GM21367 (cell line): ENCODE measurements around the gene BABAM2.

ENCODE experiments used
- ATAC-seq: cut with Tn5 transposase; IDR thresholded peaks from one replicate; pipeline ENCODE4 v1.9.1; 2021; ENCODE audit not compliant: unreplicated experiment

Gene BABAM2

DNA sequence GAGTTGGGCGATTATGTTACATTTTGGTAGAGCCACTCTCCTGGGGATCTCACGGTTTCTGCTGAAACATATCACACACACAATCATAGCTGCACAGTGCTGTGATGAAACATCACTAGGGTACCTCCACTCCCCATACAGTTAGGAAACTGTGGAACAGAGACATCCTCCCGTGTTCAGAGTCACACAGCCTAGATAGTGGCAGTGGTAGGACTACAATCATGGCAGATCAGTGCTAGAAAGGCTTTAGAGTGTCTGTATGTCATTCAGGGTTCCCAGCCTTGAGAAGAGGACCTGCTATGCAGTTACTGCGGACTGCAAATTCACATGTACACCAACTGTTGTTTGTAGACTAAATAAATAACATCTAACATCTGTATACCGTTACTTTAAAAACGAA, 291.8 kb downstream of the BABAM2 start:
- ATAC-seq: no peak

DNA sequence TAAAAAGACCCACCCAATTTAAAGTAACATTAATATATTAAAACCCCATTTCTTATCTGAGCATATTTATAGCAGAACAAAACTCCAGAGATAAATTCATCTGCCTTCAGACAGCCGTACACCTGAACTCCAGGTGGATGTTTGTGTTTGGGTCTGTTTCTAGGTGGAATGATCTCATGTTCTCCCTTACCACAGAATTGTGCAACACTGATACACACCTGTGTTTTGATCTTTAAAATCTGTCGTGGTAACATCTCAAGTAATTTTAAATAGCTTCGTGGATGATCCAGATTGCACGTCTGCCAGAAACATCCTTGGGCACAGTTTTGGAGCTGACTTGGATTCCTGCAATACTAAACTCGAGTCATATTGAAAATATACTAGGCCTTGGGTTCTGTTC, 294.6 kb downstream of the BABAM2 start:
- ATAC-seq: no peak

DNA sequence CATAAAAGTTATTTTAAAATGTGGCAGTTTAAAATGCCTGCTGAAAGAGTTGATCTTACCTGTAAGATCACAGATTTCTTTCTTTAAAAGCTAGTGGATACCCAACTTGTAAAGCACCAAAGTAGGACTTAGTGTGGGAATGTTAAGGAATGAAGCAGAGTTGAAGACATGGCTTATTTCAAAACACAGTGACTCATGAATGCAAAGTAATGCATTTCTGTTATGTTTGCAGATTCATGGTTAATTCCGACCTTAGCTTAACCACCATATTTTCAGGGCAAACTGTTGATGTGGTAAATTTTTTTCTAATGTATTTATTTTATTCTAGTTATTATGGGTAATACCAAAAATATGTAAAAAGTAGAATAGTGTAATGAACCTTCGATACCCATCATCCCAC, 295.4 kb downstream of the BABAM2 start:
- no peak for ATAC-seq

DNA sequence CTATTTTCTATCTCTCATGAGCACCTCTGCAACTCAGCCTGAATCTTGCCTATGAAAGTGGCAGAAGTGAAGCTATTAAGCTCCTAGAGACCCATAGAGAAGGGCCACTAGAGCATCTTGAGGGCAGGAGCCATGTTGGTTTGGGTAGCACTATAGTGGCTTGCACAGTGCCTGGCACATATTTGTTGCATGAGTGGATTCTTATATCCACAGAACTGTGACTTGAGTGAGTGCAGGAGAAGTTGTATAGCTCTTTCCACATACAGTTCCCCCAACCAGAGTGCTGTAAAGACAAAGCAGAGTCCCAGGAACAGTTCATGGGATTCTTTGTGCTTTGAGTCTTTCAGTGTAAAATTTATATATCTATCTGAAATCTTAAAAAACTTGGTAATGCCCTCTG, 296.7 kb downstream of the BABAM2 start:
- no peak for ATAC-seq

DNA sequence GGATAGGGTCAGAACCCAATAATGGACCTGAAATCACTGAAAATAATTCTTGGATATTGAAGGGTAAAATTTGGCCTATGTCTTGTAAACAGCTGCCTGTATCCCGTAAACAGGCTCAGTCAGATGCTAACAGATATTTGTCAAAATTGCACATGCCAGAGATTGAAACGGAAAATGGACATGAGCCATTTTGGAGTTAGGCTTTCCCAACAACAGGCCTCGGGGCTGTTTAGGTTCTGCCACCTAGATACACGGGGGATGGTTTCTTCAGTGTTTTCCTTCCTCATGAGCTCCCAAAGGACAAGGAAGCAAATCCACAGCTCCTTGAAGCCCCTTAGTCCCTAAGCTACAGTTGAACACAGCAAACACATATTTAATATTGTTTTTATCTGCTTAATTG, 297.9 kb downstream of the BABAM2 start:
- no peak for ATAC-seq

DNA sequence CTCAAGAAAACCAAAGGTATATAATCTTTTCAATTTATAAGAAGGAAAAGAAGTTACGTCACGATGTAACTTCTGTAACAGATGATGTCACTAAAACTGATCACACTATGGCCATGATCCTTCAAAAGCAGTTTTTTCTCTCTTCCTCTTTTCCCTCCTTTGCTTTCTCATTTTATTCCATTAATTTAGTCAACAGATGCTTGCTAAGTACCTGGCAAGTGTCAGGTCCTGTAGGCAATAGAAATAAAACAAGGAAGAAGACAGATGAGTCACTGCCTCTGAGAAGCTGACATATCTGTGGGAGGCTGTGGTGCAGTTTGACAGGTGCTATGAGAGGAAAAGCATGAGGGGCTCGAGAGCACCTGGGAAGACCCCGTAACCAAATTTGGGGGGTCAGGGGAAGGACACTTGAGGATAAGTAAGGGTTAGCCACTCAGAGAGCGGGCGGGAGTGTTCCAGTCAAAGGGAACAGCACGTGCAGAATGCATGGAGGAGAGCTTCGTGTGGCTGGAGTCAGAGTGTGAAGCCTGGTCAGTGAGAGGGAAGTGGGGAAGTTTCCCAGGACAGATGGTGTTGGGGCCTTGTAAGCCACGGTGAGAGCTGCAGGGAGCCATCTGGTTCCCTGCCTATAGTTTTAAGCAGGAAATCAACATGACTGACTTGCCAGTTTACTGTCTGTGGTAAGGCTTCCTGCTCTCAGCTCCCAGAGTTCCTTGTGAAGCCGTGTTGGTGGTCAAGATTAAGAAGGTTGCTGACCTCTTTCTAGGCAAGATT, 303.3 kb downstream of the BABAM2 start:
- no peak for ATAC-seq

DNA sequence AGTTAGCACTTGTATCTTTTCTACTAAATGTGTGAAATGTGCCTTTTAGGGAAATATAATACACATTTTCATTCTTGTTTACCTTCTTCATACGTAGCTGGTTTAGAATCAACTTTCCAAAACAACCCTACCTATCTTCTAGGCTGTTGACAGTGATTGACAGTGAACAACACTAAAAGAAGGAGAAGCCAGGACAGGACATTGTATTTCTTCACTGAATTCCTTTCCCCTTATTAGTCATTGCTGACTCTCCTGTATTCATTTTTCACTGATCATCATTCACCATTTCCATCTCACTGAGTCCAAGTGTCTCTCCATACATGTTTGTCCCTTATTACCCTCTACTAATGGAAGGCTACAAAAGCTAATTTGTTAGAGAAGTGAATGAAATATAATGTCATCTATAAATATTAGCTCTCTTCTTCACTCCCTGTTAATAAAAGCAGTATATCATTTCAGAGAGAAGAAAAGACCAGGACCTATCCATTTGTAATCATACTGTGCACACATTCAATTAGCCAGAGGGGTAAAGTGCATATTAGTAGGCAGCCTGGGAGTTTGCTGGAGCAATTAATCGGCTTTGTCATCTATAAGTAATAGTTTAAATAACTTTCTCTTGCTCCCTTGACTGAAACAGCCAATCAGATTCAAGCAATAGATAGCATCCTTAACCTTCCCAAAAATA, 309.6 kb downstream of the BABAM2 start:
- ATAC-seq: no peak

DNA sequence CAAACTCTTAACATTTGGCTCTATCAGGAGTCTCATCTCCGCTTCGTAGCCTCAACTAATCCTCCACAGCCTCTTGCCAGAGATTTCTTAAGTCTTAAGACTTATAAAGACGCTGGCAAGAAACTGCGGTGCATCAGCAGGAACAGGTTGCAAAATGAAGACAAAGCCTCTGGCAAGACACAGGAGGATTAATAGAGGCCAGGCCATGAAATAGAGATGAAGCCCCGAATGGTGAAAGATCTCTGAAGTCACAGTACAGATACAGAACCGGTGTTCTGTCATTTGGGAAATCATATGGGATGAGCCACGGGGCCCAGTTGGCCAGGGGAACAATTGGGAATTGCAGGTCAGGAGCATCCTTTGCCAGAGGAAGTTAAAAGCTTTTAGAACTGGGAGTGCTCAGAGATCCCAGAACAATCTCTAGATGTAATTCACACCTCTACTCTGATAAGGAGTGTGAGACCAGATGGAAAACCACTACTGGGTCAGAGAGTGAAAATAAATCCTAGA, 311.2 kb downstream of the BABAM2 start:
- ATAC-seq: no peak

DNA sequence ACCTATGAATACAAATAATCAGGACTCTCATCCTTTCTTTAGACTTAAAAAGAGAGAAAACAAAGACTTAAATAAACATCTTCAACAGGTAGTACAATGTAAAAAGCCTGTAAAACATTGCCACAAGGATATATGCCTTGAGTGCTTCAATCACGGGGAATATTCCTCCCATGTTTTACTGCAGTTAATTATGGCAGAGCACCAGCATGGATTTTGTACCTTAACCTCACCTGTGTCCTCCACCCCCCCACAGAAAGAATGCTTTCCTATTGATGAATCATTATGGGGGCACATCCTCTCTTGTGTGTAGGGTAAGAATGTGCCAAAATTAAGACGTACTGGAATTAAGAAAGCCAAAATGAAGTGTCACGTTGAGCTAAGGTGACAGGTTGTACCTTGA, 312.2 kb downstream of the BABAM2 start:
- no peak for ATAC-seq

DNA sequence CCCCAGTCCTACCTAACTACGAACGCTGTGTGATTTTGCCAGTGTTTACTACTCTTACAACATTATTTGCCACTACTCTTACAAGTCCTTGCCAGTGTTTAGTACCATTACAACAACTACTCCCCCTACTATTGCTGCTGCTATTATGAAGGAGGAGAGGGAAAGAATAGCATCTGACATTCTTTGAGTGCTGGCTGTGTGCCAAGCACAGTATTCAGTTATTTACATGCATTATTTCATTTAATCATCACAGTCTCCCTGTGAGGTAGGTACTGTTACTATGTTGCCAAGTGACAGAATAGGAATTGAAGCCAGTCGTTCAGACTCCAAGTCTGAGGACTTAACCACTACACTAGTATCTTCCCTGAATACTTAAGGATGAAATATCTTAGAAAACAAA, 316.2 kb downstream of the BABAM2 start:
- ATAC-seq: no peak

DNA sequence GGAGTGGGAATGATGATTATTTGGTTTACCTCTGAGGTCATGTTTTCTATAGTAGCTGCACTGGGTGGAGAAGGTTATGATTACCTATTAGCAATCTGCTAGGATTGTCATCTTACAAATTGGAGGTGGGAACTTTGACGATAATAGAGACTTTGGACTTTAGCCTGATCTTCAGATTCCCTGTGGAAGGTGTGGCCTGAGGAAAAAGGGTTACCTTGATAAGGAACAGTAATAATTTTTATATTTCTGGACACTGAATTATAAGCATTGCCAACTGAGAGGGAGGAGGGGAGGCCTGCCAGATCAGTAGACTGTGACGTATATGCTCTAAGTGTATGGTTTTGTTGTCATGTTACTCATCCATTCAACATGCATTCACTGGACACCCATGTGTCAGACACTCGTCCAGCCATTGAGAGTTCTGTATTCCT, 318.7 kb downstream of the BABAM2 start:
- no peak for ATAC-seq

DNA sequence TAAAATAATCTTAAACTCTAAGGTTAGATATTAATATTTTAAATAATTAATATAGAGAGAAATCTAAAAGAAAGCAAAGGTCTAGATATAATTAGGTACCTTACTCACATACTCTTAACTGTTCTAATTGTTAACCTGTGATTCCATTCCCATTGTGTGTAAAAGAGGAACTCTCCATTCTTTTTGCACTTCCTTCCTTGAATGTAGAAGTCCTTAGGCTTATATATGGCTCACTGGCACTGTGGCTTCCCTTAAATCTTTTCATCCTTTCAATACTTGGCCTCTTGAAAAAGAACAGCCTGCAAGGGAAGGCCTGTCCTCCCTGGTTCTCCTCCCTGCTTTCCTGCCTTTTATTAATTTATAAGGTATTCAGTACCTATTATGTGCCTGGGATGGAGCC, 319.3 kb downstream of the BABAM2 start:
- ATAC-seq: no peak

DNA sequence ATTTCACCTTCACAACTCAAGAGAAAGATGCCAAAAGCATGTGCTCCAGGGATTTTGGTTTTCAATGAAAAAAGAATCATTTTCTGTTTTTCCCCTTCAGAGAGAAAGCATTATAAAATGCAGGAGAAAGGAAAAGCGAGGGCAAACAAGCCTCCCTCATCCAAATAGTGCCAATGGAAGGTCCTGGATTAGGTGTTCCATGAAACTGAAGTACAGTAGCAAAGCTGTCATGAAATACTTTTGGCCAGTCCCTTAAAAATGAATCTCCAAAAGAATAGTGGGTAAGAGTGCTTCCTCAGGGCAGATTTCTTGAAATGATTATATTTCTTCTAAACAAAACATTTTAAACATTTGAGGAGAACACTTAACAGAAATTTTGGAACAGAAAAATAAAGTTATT, 320.0 kb downstream of the BABAM2 start:
- ATAC-seq: no peak

DNA sequence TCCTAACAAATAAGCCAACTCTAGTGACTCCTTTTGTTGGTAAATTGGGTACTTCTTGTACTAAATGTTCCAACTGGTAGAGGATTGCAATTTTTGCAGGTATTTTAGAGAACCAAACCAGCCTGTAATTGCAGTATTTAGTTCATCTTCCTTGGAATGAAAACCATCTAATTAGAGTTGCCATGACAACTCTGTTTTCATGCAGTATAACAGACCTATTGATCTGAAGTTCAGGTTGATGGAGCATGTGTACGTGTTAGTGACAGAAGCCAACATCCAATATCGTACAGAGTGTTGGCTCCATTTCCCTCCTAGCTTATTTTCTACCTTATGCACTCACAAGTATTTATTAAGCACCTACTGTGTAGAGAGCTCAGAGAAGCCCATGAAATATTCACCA, 325.8 kb downstream of the BABAM2 start:
- no peak for ATAC-seq

DNA sequence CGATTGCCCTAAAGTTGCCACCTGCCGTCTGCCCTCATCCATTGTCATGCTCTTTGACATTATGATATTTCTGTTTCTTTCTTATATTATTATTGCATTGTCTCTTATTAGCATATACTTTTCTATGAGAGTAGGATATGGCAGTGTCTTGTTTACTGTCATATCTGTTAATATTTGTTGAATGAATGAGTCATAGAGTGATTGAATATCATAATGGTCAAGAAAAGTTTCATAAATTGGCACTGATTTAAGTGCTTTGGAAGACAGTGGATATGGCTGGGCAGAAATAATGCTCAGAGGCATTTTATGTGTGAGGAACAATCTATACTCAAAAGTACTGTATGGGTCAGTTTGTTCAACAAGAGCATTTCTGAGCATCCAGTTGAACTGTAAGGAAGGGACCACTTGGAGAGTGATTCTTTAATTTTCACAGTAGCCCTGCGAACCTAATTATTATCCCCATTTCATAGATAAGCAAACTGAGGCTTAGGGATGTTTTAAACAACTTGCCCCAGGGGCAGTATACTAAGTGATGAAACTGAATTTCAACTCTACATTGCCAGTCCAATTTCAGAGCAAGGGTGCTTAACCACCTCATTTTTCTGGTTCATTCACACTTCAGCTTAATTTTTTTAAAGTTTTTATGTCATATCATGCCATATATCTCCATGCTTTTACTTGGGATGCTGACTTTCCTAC, 326.7 kb downstream of the BABAM2 start:
- ATAC-seq: no peak

DNA sequence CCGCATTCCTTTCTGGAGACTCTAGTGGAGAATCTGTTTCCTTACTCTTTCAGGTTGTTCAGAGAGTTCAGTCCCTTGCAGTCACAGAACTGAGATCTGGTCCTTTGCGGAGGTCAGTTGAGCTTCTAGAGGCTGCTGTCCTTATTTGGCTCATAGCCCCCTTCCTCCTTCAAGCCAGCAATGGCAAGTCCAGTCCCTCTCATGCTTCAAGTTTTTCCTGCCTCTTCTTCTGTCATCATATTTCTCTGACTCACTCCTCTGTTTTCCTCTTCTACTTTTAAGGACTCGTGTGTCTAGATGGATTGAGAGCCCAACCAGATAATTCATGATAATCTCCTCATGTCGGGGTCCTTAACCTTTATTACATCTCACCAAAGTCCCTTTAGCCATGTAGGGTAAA, 328.6 kb downstream of the BABAM2 start:
- no peak for ATAC-seq

DNA sequence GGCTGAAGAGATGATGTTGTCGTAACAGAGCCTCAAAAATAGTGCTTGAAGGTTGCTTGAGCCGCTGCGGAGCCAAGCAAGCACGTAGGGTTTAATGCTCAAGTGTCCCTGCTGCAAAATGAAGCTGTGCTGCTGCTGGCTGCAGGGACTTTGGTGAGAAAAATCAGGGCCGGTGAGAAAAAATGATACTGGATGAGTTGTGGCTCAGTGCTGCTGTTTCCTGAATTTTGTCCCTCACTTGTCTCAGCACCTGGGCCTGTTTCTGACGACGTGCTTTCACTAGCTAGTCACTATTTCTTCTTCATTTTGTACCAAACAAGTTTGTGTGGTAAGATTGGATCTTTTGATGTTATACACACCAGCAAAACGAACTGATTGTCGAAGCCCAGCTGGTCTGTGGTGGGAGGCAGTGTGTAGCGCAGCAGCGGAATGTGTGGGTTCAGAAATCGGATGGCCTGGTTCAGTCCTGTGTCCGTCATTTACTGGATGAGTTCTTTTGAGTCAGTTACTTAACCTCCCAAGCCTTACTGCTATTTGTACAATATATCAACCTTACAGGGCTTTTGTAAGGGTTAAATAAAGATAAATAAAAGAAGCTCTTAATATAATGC, 329.3 kb downstream of the BABAM2 start:
- no peak for ATAC-seq

DNA sequence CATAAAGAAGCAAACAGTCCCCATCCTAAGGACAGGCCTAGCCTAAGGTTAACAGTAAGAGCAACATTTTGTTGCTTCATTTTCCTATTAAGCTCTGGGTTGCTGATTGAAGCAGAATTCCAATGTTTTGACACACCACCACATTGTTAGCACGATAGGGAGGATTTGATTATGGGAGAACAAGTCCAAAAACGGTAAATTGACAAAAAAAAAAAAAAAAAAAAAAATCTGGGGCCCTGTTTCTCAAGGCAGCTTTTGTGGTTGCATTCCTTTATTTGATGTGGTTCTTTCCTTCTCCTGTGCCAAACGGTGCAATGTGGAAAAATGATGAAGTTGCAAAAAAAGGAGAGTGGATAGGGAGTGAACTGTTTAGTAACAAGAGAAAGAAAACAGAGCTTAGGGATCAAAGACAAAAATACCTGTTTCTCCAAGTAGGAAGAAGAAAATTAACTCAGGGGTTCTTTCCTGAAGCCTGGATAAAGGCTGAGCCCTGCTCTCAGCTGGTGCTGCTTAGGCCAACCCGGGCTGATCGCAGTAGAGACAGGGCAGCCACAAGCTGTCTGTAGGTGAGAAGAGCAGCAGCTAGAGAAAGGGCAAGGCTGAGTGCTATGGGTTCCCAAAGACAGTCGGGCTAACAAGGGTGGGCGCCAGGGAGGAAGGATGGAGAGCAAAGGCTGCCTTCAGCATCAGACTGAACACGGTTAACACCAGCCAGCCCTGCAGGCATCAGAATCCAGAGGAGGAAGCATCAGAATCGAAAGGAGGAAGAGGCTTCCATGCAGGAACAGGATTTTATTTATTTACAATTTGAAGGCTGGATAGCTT, 334.3 kb downstream of the BABAM2 start:
- ATAC-seq: no peak

DNA sequence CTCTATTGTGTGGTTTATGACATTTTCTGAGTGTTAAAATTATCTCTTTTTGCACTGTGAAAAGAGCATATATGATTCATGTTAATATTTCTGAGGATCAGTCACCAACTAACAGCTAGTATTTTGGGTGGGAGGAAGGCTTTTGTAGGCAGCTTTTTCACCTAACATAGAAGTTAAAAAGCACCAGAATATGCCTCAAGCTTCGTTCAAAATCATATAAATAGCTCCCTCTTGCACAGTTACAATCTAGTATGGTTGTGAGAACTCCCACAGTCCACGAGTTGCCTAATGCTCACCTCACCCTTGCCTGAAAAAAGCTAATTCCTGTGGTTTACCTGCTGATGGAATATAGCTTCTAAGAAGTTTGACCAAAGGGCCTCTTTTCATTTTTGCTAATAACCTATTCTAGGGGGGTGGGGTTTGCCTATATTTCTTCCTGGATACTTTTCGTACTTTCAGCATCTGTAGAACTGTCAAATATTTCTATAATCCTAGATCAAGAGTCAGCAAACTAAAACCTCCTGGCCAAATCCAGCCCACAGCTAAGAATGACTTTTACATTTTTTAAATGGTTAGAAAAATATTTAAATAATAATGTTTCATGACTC, 335.0 kb downstream of the BABAM2 start:
- no peak for ATAC-seq

DNA sequence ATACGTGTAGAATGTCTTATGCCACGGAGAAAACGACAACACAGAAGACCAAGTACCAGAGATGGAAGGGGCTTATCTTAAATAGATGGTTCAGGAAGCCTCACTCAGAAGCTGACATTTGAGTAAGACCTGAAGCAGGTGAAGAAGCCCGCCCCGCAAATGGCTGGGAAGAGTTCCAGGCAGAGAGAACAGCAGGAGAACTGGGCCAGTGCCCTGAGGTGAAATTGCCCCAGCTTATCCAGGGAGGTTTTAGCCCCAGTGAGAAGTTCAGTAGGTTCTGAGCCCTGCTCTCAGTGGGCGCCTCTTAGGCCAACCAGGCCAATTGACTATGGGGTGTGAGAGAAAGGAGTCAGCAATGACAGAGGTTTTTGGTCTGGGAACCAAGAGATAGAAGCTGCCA, 336.0 kb downstream of the BABAM2 start:
- ATAC-seq: no peak
